GM21423 (cell line): ENCODE data around the gene DPH6.
"Not testable (repeated sequence)": the region's sequence is repeated elsewhere in the genome, so short reads cannot be mapped to it uniquely, and the experiment has no call there.

Source experiments
- ATAC-seq: cut with Tn5 transposase; IDR thresholded peaks from one replicate; pipeline ENCODE4 v1.9.1; 2021; ENCODE audit warnings: mild to moderate bottlenecking, moderate library complexity; ENCODE audit not compliant: unreplicated experiment

Gene DPH6

DNA sequence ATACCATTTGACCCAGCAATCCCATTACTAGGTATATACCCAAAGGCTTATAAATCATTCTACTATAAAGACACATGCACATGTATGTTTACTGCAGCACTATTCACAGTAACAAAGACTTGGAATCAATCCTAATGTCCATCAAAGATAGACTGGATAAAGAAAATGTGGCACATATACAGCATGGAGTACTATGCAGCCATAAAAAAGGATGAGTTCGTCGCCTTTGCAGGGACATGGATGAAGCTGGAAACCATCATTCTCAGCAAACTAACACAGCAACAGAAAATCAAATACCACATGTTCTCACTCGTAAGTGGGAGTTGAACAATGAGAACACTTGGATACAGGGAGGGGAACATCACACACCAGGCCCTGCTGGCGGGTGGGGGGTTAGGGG lies 104.7 kb downstream of the DPH6 start:
- ATAC-seq, result not testable (repeated sequence)

DNA sequence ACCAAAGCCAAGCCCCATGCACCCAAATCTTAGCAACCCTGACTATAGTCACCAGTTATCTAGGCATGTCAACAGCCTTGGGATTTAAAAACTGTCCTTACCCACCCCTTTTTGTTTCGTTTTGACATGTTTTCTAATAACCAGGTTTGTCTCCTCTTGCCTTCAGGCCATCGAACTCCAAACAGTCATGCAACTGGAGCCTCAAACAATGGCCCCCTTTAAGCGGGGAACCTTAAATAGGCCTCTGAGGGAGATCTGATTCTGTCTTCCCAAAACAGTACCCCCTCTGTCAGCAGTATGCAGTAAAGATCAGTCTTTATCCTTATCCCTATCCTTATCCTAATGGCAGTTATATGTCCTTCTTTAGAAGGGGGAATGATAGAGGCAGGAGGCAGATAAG lies 105.7 kb downstream of the DPH6 start:
- ATAC-seq, result no peak

DNA sequence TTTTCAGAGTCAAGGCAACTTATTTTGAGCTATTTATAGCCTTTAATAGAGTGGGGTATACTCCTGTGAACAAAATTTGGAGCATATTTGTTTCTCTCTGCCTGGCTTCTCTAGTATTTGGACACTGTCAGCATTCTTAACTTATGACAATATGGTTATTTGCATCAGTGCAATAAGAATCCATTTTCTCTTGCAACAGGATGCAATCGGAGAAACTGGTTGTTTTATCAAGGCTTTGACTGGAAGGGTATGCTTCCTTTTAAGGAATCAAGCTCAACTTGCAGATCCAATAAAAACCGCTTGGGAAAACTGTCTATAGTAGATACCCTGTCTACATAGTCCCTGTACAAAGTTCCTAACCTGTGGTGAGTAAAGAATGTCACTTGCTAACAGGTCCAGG lies 106.7 kb downstream of the DPH6 start:
- ATAC-seq, result no peak

DNA sequence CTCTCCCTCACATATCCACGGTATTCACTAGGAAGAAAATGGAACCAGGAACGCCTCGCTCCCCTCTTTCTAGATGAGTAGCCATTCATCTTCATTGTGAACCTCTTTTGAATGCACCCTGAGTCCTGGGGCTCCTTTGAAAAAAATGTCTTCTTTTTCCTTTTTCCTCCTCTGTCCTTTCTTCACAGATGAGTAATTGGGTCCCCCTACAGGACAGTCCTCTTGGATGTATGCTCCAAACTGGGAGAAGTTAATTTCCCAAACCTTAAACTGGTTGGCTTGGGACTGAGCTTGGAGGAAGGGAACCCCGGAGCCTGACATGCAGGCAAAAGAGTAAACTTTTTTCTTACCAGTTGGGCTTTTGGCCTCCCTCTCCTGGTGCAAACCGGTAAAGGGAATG lies 108.8 kb downstream of the DPH6 start:
- ATAC-seq, result no peak

DNA sequence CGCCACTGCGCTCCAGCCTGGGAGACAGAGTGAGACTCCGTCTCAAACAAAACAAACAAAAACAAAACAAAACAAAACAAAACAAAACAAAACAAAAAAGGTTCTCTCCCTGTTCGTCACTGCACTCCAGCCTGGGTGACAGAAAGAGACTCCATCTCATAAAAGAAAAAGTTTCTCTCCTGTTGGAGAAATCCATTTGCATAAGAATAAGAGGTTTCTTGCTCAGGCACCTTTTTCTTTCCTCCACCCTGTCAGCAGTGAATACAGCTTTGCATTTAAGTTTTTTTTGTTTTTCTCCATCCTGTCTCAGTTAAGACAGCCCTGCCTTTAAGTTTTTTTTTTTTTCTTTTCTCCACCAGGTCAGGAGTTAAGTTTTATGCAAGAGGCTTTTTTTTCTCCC lies 109.5 kb downstream of the DPH6 start:
- ATAC-seq, result no peak

DNA sequence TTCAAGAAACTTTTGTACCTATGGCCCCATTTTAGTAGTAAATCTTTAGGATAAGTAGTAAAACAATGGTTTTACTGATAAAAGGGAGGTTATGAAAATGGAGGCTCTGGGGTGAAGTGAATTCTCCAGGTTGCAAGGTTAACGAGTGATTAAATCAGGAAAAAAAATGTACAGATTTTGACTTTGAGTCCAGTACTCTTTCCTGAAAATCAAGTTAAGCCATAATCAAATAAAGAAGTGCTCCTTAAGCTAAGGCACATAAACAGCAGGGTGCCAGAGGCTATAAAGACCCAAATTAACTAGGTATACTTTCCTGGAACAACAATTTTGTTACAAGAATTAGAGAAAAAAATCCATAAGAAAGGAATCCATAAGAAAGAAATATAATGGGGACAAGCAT lies 114.7 kb downstream of the DPH6 start:
- no peak for ATAC-seq

DNA sequence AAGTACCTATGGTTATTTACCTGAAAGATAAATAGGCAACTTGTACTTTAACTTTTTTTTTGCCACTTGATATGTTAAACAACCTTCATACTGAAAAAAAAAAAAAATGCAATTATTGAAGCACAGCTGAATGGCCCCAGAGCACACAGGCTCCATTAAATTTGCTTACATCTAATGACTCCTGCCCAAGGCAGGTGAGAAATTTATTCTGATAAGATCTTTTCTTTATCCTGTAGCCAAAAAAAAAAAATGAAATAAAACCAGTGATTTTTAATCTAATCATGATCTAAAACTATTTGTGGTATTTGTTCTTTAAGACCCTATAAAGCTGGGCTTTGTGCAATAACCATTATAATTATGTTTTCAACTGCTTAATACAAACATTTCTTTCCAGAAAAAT lies 115.7 kb downstream of the DPH6 start:
- no peak for ATAC-seq

DNA sequence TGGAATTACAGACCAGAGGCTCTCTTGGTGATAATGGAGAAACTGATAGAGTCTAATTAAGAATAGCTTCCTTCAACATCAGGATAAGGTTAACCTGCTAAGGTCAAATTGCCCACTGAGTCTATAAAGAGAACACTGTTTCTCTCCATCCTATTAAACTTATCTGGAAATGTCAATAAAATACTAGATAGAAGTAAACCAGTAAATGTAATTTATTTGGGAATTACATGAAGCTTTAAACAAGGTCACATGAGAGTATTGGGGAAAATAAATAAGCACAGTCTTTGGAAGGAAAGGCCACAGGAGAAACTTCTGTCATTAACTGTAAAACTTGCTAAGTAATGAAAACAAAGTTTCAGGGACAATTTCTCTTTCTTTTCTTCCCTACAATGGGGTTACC lies 118.5 kb downstream of the DPH6 start:
- ATAC-seq, result no peak

DNA sequence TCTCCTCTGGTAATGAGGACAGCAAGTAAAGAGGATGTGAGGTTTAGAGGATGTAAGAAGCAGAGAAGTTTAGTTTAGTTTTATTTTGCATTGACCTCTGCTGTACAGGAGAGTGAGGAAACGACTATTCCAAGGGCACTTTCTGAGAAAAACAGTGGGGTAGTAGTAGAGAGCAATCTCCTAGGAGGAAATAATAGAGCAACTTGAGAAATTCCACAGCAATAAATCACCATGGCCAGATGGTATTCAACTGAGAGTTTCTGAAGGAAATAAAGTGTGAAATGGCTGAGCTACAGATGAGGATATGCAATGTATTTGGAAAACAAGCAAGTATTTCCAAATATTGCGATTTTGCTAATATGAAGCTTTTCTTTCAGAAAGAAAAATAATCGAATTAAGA lies 118.9 kb downstream of the DPH6 start:
- no peak for ATAC-seq

DNA sequence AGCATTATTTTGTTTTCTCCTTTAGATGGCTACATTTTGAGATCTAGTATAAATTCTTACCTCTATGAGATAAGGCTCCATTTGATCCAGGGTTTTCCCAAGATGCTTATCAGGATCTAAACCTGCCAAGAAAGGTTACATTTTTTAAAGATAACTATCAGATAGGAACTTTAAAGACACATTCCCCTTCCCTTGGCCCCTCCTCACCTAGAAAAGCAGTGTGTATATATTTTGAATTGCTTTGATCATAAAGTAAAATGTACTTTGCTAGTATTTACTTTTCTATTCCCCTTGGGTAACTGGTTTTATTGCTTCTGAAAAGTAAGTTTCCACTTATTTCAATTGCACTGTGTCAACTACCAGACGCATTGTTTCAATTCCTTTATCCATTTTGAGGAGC lies 135.2 kb downstream of the DPH6 start:
- no peak for ATAC-seq

DNA sequence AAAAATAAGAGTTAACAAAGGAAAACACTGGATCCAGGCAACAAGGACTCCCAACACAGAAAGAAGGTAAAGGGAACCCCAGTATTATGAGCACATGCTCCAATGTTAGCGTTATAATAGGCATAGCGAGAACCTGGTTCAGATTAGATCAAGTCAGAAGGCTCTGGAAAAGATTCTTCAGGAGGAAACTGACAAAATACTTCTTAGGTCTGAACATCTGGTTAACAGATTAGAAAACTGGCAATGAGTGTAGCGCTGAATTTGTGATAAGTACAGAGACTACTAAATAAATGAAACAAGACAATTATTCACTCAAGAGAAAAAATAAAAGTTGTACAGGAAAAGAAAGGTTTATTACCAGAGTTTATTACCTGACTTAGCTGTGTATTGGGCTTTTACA lies 146.1 kb downstream of the DPH6 start:
- ATAC-seq, result no peak

DNA sequence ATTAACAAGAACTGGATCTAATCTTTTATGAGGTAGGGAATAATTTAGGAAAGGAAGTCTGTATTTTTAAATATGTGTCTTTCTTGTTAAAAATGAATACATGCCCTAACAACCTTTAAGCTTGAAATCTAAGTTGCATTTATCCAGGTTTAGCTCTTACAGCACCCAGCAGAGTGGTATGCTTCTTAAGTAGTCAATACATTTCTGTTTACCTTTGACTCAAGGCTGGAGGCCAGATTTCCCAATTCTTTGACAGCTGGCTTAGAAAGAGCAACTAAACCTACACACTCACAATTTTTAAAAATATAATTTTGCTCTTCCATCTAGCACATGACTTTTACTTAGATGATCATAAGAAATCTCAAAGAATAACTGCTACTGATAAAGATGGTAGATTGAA lies 148.9 kb downstream of the DPH6 start:
- no peak for ATAC-seq

DNA sequence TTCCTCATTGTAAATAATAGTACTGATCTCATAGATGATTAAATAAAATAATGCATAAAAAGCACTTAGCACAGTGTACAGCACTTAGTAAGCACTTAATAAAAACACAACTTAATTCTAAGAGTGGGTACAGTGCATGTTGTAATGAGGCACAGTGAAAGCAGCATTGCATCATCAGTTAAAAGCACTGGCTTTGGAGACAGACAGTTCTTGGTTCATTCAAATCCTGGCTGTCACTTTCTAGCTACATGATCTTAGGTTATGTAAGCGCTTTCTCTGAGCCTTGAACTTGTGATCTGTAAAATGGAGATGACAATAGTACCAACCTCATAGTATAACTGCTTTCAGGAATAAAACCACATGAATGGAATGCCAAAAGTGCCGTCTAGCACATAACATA lies 151.5 kb downstream of the DPH6 start:
- ATAC-seq, result no peak

DNA sequence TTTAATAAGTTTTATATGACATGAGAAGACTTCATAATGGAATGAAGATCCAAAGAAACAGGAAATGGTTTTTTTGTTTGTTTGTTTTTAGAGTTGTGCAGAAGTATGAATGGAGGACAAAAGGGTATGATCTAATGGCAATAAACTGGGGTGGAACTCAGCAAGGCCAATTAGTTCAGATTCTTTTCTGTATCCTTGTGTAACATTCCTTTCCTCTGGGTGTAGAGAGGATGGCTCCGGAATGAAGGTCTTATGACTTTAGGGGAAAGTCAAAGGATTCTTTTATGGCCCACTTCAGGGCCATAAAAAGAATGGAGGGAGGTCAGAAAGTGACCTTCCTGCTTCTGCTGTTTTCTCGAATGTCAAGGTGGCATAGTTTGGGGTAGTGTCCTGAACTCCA lies 152.6 kb downstream of the DPH6 start:
- no peak for ATAC-seq

DNA sequence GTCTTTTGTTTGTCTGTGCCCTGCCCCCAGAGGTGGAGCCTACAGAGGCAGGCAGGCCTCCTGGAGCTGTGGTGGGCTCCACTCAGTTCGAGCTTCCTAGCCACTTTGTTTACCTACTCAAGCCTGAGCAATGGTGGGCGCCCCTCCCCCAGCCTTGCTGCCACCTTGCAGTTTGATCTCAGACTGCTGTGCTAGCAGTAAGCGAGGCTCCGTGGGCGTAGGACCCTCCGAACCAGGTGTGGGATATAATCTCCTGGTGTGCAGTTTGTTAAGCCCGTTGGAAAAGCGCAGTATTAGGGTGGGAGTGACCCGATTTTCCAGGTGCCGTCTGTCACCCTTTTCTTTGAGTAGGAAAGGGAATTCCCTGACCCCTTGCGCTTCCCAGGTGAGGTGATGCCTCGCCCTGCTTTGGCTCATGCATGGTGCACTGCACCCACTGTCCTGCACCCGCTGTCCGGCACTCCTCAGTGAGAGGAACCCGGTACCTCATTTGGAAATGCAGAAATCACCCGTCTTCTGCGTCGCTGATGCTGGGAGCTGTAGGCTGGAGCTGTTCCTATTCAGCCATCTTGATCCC lies 154.5 kb downstream of the DPH6 start:
- not testable (repeated sequence) for ATAC-seq

DNA sequence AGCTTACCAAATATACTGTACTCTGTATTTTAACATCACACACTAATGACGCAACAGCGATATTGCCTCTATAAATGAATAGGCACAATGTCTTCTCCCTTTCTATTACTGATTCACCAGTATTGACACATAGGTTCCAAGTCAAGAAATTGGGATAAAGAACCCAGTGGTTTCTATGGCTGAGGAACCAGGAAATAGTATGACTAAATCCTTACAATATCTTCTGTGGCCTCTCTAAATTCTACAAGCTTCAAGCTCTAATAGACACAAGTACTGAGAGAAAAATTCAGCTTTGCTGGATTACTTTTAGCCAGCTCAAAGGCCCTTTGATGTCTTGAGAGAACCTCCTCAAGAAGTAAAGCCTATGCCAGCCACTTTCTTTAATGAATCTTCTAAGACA lies 162.5 kb downstream of the DPH6 start:
- no peak for ATAC-seq

DNA sequence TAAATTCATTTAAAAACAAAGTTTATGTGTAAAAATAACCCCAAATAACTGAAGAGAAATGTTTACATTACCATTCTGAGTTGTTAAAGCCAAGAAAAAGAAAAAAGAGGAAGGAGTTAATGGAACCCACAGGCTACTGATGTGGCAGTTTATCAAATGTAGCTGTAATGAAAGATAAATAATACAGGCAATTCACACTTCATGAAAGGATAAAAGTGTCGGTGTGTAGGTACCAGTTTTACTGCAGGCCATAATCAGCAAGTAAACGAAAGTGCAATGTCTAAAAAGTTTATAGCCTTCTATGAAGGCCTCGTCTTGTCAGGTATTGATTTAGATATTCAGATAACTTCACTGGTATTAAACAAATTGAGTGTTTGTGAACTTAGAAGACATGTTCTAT lies 164.6 kb downstream of the DPH6 start:
- no peak for ATAC-seq

DNA sequence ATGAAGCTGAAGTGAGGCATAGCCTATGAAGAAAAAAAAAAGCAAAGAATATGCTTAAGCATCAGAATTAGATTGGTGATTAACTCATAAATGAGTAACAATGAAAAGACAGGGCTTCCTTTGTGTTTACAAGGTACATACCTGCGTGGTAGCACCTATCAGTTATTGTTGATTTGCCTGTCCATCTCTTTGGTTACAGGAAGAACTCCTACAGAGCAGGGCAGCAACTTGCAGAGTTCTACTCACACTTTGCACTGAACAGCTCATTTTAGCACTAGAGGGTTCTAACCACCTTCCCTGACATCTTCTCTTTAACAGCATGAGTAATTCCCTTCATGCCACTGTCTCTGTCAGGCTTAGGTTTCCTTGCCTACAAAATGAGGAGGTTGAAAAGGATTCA lies 166.0 kb downstream of the DPH6 start:
- ATAC-seq, result no peak

DNA sequence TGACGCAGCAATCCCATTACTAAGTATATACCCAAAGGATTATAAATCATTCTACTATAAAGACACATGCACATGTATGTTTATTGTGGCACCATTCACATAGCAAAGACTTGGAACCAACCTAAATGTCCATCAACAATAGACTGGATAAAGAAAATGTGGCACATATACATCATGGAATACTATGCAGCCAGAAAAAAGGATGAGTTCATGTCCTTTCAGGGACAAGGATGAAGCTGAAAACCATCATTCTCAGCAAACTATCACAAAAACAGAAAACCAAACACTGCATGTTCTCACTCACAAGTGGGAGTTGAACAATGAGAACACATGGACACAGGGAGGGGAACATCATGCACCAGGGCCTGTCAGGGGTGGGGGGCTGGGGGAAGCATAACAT lies 167.5 kb downstream of the DPH6 start:
- not testable (repeated sequence) for ATAC-seq

DNA sequence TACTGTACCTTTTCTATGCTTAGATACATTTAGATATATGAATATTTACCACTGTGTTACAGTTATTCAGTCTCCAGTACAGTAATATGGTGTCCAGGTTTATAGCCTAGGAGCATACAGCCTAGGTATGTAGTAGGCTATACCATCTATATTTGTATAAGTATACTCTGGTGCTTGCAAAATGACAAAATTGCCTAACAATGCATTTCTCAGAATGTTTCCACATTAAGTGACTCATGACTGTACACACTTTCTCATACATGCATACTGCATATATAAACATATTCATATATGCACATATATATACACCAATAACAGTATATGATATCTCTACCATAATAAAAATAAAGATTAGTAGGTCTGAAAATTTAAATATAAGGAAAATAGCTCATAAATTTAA lies 169.3 kb downstream of the DPH6 start:
- ATAC-seq, result no peak

DNA sequence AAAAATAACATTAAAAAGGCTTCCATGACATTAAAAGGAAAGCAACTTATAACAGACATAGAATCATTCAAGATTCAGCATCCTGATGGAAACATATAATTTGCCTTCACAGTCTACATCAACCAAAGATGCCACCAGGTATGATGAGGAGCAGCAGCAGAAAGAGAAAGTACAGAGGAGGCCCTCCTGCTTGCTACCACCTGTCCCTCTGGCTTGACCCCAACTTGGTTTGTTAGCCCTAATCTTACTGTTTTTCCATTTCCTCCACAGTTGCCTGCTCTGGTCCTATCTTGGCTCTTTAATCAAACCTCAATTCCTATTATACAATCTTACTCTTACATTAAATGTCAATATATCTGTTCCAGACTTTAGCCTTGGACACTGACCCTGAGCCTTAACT lies 171.3 kb downstream of the DPH6 start:
- no peak for ATAC-seq

DNA sequence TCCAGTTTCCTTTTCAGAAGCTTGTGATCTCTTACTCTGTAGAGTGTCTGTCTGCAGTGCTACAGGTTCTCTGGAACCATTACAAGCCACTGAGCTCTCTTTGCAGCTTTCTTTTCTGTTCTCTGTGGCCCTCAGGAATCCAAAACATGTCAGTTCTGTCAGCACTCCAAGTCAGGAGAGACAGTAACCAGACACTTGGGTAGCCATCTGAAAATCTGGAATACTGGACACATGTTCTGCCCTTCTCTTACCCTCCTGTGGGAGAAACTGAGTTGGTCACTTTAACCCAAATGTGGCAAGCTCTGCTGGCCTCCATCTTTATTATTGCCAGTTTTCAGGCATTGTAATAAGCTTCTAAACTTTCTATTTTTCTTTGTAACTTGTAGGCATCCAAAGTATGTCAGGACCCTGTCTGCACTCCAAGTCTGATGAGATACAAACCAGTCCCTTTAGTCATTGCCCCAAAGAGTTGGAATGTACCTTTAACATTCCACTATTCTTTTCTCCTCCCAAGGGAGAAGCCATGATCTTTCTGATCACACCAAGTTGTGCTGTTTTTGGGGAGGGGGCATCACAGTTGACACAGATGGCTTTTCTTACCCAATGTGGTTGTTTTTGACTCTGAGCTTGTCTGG lies 183.7 kb downstream of the DPH6 start:
- no peak for ATAC-seq

DNA sequence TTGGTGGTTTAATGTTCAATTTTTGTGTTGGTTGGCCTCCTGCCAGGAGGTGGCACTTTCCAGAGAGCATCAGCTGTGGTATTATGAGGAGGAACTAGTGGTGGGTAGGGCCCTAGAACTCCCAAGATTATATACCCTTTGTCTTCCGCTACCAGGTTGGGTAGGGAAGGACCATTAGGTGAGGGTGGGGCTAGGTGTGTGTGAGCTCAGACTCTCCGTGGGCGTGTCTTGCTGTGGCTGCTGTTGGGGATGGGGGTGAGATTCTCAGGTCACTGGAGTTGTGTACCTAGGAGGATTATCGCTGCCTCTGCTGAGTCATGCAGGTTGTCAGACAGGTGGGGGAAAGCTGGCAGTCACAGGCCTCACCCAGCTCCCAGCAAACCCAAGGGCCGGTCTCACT lies 187.1 kb downstream of the DPH6 start:
- no peak for ATAC-seq
